NCI-H2196 (cell line): ENCODE measurements around the gene KRTAP4-2.
"Not testable (repeated sequence)": the region's sequence is repeated elsewhere in the genome, so short reads cannot be mapped to it uniquely, and the experiment has no call there.

Experiments used
- DNase-seq: peaks from one replicate; lab custom pipeline; 2025; ENCODE audit not compliant: unreplicated experiment; lab: John Stamatoyannopoulos, UW

KRTAP4-2 gene

DNA sequence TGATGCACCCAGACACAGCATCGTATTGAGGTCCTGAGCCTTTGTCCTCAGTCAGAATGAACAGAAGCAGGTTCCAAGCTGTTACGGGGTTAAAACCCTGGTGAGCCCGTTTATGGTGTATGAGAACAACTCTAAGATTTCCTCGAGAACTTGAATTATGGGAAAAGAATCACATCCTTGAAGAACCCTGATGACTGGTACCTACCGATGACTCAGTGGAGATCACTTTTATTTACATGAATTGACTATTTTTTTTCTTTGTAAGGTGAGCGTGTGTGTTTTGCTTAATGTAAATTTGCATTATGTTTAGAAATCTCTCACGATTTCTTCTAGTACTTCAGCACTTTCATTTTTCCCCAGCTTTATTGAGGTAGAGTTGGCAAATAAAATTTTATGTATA is 14.2 kb downstream of the KRTAP4-2 start:
- no peak for DNase-seq

DNA sequence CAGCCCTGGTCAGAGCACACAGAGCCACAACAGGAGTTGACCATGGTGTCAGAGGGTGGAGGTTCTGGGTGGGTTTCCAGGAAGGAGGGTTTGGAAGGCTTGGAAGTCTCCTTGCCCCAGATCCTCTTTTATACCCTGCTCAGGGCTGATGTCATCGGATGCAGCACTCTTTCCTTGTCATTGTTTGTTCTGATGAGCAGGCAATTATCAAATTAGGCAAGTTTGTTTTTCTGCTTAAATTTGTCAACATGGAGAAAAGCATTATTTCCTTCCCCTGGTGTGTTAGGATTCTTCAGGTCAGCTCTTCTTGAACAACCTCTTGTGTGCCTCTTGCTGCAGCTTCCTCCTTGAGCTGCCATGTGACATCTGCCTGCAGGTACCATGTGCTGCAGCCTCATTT is 17.4 kb downstream of the KRTAP4-2 start, which contains the start of gene KRTAP4-4:
Gene KRTAP4-4 (minus strand): TSS at position 101 of the 400 bp plus-strand sequence. CDS start 57 bp downstream, at position 44.
- DNase-seq = no peak

GRCh38 chr17:41160190-41160589 is 17.8 kb downstream of the KRTAP4-2 start:
- not testable (repeated sequence) for DNase-seq

- DNase-seq = no peak
Measured at GRCh38 chr17:41153856-41154255, 24.2 kb downstream of the KRTAP4-2 start.

DNA sequence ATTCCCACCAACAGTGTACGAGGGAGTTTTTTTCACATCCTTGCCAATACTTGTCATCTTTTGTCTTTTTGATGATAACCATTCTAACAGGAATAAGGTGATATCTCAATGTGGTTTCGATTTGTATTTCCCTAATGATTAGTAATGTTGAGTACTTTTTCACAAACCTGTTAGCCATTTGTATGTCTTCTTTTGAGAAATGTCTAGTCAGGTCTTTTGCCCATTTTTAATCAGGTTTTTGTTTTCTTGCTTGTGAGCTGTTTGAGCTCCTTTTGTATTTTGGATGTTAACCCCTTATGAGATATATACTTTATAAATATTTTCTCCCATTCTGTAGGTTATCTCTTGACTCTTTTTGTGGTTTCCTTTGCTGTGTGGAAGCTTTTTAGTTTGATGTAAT is 26.5 kb downstream of the KRTAP4-2 start:
- DNase-seq = no peak

GRCh38 chr17:41150026-41150425 is 28.0 kb downstream of the KRTAP4-2 start:
- DNase-seq = no peak

DNA sequence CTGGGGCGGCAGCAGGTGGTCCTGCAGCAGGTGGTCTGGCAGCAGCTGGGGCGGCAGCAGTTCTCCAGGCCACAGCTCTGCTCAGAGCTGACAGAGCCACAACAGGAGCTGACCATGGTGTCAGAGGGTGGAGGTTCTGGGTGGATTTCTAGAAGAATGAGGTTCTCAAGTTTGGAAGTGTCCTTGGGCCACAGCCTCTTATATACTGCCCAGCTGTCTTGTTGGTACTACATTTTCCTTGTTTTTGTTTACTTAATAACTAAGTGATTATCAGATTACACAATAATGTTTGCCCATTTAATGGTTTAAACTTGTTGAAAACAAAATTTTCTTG is 28.4 kb downstream of the KRTAP4-2 start, which contains the start of gene KRTAP4-5:
Gene KRTAP4-5 (minus strand): TSS at position 174 of the 334 bp plus-strand sequence. CDS start 58 bp downstream, at position 116.
- no peak for DNase-seq

DNA sequence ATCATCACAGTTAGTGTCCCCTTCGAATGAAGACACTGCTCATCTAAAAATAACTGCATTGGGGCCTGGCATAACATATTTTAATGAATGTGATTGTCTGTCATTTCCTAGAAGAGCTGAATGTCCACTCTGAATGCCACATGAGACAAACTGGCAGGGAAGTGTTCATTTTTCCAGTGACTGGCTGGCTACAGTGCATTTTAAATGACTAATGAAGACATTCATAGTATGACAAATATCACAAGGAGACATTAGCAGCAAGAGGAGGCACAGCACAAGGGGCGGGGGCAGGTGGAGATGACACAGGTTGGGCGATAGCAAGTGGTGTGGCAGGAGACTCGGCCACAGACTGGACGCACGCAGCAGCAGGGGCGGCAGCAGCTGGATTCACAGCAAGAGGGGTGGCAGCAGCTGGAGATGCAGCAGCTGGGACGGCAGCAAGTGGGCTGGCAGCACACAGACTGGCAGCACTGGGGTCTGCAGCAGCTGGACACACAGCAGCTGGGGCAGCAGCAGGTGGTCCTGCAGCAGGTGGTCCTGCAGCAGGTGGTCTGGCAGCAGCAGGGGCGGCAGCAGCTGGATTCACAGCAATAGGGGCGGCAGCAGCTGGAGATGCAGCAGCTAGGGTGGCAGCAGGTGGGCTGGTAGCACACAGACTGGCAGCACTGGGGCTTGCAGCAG is 28.9 kb downstream of the KRTAP4-2 start:
- not testable (repeated sequence) for DNase-seq

DNA sequence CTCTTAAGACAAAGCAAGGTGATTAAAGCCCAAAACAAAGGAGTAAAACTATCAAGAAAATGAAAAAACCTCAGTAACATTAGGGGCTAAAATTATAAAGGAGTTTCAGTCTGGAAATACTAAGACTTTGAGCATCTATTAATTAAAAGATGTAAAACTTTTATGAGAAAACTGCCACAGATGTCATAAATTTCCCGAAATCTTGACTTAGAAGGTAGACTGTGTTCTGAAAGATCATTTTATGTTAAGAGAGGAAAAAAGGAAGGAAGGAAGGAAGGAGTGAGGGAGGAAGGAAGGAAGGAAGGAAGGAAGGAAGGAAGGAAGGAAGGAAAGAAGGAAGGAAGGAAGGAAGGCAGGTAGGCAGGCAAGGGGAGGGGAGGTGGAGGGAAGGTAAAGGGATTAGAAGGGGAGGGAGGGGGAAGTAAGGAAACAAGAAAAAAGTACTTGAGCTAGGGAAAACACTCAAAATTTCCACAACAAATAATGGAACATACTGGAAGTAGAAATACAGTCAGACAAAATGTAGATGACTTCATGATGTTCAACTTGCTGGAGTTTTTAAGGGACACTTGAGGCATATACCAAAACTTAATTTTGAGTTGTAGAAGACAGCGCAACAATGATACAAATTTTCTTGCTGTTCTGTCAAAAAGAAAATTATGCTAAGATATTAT is 30.4 kb downstream of the KRTAP4-2 start:
- DNase-seq = no peak

DNA sequence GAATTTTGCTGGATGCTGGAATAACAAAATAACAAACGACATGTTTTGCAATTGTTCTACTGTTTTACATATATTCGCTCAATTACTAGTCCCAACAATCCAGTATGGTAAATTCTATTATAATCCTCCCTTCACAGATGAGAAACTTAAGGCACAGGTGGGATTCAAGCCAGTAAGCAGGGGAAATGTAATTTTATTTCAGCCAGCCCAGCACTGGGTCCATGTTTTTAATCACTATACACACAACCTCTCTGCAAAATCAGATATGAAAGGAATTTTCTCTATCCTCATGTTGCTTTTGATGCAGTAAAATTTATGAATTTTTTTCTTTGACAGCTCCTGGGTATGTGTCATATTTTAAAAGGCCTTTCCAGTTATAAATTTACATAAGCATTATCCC is 32.8 kb downstream of the KRTAP4-2 start:
- DNase-seq = no peak

- DNase-seq = no peak
Measured at GRCh38 chr17:41144846-41145245, 33.2 kb downstream of the KRTAP4-2 start.

DNA sequence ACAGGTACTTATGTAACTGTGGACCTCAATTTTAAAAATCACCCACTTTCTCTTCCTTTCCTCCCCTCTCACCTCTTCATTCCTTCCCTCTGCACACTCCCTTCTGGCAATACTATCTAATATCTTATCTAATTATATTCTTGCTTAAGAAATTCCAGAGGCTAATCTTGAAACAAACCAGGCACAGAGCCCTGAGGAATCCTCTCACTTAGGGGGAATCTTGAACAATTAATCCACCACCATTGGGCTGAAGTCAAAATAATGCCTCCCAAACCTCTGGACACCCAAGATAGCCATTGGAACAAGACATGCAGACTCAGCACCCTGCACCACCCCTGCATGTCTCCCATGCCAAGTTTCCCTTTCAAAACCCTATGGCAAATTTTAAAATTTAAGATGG is 36.7 kb downstream of the KRTAP4-2 start:
- DNase-seq = no peak

GRCh38 chr17:41140360-41141131 is 37.5 kb downstream of the KRTAP4-2 start, which contains the start of gene KRTAP4-6:
Gene KRTAP4-6 (minus strand): TSS chr17:41140544. CDS start chr17:41140487, 57 bp downstream.
- DNase-seq = no peak

DNA sequence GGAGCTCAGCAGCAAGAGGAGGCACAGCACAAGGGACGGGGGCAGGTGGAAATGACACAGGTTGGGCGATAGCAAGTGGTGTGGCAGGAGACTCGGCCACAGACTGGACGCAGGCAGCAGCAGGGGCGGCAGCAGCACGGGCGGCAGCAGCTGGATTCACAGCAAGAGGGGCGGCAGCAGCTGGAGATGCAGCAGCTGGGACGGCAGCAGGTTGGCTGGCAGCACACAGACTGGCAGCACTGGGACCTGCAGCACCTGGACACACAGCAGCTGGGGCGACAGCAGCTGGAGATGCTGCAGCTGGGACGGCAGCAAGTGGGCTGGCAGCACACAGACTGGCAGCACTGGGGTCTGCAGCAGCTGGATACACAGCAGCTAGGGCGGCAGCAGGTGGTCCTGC is 38.2 kb downstream of the KRTAP4-2 start:
- not testable (repeated sequence) for DNase-seq

DNA sequence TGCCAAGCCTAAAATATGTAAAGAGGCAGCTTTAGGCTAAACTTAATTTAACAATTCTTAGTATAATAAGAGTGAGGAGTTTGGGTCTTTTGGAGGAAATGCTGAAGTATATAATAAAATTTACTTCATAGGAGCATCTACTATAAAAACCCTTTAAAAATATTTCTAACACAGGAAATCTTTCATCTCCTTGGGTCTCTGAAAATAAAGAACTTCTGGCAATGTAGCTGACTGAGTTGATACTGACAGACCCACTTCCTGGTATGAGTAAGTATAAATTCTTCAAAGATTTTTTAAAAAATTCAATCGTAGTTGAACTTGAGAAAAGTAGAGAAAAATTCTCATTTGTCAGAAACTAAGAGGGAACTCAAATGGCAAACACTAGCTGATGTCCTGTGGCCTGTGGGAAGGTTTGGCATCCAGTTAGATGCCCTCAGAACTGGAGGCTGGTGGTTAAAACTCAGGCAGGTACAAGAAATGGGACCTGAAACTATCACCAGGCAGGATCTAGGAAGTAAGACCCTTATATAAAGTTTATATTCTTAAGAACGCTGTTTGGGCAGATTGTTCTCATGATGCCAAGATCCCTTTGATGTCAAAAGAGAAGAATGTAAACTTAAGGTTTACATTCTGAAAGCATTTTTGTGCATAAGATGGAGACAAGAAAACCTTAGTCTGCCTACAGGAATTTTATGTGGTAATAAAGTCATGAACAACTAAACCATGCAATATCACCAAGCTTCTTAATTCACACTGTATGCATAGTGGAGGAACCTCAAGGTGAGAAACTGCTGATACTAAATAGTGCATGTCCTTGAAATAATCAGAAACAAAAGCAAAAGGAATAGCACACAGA is 43.9 kb downstream of the KRTAP4-2 start:
- DNase-seq = no peak

DNA sequence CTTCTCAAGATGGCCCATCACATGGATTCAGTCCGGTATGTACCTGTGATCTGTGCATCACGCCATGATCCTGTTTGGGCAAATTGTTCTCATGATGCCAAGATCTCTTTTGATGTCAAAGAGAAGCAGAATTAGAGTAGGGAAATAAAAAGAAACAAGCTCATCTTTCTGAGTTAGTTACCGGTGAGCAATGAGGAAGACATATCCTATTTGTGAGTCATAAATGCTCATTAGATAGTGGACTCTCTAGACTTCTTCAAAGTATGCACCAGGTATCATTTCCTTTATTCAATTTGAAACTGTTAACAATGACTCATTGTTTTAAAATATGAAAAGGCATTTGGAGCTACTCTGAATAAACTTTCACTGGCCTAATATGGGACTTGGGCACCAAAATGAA is 46.0 kb downstream of the KRTAP4-2 start:
- DNase-seq = no peak
